Activated CD4-positive, CD25-positive, alpha-beta regulatory T cell treated with anti-CD3 and anti-CD28 coated beads, Interleukin-2, amount 50 U/mL, for 72 hours (primary cell): ENCODE data around the gene CHST13.

ENCODE experiments used
- DNase-seq: peaks from one replicate; pipeline ENCODE4 v3.0.0; 2021

CHST13 gene

GRCh38 chr3:126543457-126544061, 19.6 kb downstream of the CHST13 start:
- DNase-seq: no peak

DNA sequence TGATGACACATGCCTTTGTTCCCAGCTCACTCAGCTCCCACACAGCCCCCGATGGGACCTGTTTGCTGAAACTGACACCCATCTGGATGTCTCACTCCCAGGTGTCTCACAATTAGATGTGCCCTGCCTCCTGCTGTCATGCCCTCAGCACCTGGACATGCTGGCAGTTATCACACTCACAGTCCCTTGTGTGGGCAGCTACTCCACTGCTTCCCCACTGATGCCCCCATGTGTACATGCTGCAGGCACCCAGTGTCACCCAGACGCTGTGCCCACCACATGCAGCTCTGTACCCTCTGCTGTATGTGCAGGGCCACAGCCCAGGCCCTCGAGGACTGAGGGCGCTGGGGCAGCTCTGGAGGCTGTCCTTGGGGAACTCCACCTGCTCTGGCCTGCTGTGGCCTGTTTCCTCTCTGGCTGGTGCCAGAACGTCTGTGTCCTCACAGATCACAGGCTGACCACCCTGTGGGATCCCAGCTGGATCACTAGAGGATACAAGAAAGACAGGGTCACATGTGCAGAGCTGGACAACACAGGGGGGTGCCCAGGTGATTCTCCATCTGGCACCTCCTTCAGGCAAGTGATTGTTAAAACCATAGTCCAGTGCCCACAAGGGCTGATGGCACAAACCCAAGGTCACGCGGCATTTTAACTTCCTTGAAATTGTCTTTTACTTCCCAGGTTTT, 20.8 kb downstream of the CHST13 start:
- no peak for DNase-seq

GRCh38 chr3:126545544-126545943, 21.6 kb downstream of the CHST13 start:
- no peak for DNase-seq

DNA sequence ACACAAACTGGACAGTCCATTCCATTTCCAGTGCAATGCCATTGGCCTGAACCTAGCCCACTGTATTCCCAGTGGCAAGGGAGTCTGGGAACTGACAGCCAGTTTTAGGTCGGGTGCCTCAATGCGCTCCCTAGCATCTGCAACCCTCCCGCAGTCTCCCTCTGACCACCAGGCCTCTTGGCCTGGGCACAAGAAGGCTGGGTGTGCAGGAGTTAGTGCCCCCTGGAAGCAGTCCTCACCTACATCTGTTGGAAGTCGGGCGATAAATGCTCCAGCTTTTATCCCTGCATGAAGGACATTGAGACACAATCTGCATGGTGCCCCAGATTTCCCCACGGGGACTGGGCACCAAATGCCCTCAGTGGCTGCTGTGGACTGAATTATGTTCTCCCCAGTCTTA, 22.1 kb downstream of the CHST13 start:
- no peak for DNase-seq

DNA sequence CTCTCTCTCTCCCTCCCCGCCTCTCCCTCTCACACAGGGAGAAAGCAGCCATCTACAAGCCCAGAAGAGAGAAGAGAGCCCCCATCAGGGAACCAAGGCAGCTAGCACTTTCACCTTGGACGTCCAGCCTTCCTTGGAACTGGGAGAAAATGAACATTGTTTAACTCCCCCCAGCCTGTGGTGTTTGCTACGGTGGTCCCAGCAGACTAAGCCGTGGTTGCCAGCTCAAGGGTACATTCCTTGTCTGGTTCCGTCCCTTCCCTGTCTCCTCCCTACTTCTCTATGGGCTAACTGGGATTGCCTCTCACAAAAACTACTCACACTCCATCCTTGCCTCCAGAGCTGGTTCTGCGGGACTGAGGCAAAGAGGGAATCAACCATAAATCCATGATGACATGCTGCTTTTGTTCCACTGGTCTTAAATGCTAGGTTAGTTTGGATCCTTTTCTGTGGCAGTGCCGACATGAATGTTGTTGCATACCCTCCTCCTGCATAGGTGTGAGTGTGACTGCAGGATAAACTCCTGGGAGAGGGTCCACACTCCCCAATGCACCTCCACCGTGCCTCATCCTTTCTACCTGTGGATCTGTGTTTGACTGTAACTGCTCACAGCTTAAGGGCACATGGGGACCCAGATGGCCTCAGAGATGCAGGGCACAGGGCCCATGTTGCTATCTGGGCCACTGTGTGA, 22.7 kb downstream of the CHST13 start:
- DNase-seq: no peak

GRCh38 chr3:126547721-126548120, 23.8 kb downstream of the CHST13 start:
- DNase-seq: no peak

- DNase-seq: no peak
Observed at GRCh38 chr3:126548556-126549466, 24.9 kb downstream of the CHST13 start.

DNA sequence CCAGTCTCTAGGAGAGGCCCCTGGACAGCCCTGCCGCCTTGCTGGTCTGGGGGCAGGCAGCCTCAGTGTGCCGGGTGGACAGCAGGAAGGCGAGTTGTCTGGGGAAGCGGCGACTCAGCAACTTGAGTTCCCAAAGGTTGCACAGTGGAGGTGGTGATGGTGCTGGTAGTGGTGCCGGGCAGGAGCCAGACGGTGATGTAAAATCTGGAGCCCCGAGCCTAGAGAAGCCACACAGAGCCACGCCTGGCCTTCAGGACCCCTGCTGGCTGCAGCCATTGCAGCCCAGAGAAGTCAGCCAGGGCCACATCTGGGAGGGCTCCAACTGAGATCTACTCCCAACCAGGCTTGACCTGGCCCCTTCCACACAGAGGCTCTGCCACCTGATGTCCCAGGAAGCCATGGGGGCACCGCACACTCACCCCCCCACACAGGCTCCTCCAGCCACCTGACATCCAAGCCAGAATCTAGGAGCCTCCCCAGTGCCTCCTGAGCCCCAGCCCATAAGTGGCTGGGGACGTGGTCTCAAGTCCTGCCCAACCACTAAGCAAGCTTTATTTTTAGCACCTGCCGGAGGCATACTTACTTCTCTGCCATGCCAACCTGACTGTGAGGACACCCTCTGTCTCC, 26.0 kb downstream of the CHST13 start:
- DNase-seq: no peak

DNA sequence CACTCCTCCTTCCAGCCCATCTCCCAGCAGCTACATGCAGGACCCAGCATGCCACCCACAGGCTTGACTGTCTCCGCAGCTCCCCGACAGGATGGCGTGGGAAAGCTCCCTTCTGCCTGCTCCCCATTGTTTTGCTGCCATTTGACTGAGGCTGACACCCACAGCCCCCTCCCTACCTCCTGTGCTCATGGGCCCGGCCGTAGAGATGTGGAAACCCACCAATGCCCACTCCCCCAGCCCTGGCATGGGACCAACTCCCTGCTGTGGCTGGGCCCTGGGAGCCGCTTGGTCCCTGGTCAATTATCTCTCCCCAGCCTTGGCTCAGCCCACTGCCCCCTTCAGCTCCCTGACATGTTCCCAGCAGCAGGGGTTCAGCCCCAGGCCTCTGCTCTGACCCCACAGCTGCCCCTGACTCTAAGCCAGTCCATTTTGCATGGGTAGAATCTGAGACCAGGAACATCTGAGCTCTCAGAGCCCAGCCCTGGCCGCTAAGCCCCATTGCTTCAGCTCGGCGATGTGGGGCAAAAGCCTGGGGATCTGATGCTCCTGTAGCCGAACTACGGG, 26.6 kb downstream of the CHST13 start:
- no peak for DNase-seq

DNA sequence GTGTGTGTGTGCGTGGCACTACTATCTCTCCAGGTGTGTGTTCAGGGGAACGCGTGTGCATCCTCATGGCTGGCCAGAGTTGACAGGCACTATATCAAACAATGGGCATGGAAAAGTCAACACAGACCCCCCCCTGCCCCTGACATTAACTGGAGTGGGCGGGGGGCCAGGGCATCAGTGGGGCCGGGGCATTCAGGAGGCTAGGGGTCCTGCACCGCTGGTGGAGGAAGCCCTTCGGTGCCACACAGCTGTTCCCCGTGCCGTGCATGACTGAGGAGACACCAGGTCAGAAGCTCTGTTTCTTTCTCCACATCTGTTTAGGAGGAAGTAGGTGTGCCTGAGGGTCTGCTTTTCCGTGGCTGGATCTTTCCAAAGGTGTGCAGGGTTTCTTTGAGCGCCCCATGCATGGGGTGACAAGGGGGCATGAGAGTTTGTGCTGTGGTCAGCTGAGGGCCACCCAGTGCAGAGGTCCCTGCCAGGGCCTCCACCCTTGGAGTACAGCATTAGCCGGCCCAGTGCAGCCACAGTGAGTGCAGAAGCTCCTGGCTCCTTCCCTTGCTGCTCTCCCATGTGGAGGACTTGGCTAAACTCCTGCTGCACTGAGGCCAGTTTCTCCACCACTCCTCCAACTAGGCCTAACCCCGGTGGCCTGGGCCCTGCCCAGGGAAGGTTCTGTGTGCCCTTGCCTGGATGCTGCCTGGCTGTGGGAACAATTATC, 27.3 kb downstream of the CHST13 start:
- DNase-seq: no peak

GRCh38 chr3:126551839-126552687, 28.1 kb downstream of the CHST13 start:
- no peak for DNase-seq

- DNase-seq: no peak
Observed at GRCh38 chr3:126552688-126553283, 28.8 kb downstream of the CHST13 start.

DNA sequence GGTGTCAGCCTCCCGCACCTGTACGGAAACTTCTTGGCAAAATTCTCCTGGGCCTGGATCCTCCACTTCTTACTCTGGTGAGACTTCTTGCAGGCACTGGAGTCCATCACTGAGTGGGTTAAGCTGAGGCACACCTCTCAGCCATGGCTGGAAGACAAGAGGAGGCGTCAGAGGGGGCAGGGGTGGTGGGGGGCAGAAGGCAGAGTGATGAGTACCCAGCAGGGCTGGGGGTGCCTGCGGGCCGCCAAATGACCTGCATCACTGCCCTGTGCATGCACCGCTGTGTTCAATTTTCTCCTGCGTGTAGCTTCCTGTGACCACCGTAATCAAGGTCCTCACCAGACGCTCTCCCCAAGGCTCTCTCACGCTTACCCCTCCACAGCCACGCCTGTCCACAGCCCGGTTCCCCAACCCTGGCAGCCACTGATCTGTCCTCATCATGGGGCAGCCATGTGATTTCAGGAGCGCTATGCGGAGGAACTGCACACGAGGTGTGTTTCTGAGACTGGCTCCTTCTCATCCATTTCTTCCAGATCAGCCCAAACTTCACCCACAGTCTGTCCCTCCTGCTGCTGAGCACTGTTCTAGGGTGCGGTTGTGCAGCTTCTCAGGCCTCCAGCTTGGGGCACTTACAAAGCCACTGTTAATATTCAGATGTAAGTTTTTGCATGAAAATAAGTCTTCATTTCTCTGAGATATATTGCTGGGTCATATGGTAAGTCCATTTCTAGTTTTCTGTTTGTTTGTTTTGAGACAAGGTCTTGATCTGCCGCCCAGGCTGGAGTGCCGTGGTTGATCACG, 29.5 kb downstream of the CHST13 start:
- no peak for DNase-seq

- DNase-seq: no peak
Observed at GRCh38 chr3:126554560-126555525, 30.9 kb downstream of the CHST13 start.

GRCh38 chr3:126555795-126556636, 32.1 kb downstream of the CHST13 start:
- no peak for DNase-seq

GRCh38 chr3:126556637-126557414, 32.9 kb downstream of the CHST13 start:
- DNase-seq: no peak

DNA sequence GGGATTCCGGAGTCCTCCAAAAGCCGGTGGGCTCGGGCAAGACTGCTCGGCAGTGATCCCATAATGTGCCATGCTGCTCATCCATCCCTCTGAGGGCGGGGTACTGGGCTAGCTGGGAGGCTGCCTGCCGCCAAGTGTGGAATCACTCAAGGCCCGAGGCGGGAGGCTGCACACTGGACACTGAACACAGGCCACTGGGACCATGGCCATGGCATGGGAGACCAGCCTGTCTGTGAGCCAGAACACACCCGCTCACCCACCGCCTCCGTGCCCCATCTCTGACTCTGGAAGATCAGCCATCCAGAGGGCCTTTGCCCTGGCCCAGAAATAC, 33.4 kb downstream of the CHST13 start:
- no peak for DNase-seq
